Adrenal gland (tissue), 19 donors: ENCODE measurements around the gene RIN1. TPM values are rescaled to one million over a fixed set of nuclear protein-coding genes. Genes with fewer than 3 reads are reported as not detected.
A peak's percentile ranks its signal among the peaks of the same experiment; 100 is the strongest.
"Not testable (repeated sequence)": the region's sequence is repeated elsewhere in the genome, so short reads cannot be mapped to it uniquely, and the experiment has no call there.

Experiments used
- DNase-seq, 7 donors: peaks; one replicate each; pipeline ENCODE4 v3.0.0-alpha.2; 2019 to 2020
- H3K27ac ChIP-seq, 5 donors: fragments of 200-600 bp; sonication (generic) in 4 of 5; 1 replicate in 3 of 5; 2 replicates in 2 of 5; pipeline versions ENCODE4 v1.5.1 to v1.8.0; 2016 to 2020; ENCODE audit warnings: mild to moderate bottlenecking in 1 of 5
- H3K27me3 ChIP-seq: fragments of 200-600 bp; 2 replicates; pipeline ENCODE4 v1.8.0; 2021
- H3K36me3 ChIP-seq, 2 donors: fragments of 200-600 bp; replicated peaks in 1 of 2; 1 replicate in 1 of 2; 2 replicates in 1 of 2; pipeline versions ENCODE4 v1.5.1 to v1.8.0; 2018 to 2022
- H3K4me1 ChIP-seq, 2 donors: fragments of 200-600 bp; replicated peaks in 1 of 2; 1 replicate in 1 of 2; 2 replicates in 1 of 2; pipeline versions ENCODE4 v1.5.1 to v1.8.0; 2018 to 2021
- H3K4me3 ChIP-seq, 4 donors: fragments of 200-600 bp; sonication (generic) in 3 of 4; one replicate each; pipeline ENCODE4 v1.5.1; 2016 to 2018
- H3K9me3 ChIP-seq, 3 donors: fragments of 200-600 bp; sonication (generic) in 1 of 3; replicated peaks in 1 of 3; 1 replicate in 2 of 3; 2 replicates in 1 of 3; pipeline versions ENCODE4 v1.5.1 to v1.8.0; 2016 to 2021
- POLR2A ChIP-seq, 2 donors: fragments of 450-650 bp; IDR thresholded peaks; one replicate each; pipeline ENCODE4 v1.6.1; 2017; ENCODE audit warnings: antibody characterized with exemption in 2 of 2, mild to moderate bottlenecking in 2 of 2, moderate library complexity in 1 of 2
- WGBS, 4 donors: extraction: QIAGEN DNeasy Blood & Tissue Kit in 2 of 4; methylation state at CpG; one replicate each; pipeline versions ENCODE4 v1.1.5 to v1.1.7; 2013 to 2017; 5-methylcytosine and 5-hydroxymethylcytosine counted together
- intact Hi-C, 2 donors: fragments of 100-400 bp; cut with DNase I; formaldehyde crosslinking; loops; one replicate each; pipeline versions ENCODE4 v1.14.1 to v1.15.0; 2022 to 2023
- long read RNA-seq, 10 donors: library from polyadenylated mRNA in 3 of 10; unstranded in 2 of 10; stranded (forward) in 1 of 10; transcript quantifications; one replicate each; pipeline ENCODE4 v2.0.0 and lab custom pipeline, GENCODE V29; 2021 to 2026
- polyA plus RNA-seq, 3 donors: library from polyadenylated mRNA; stranded (reverse); fragments of 200-250 nt in 2 of 3; fragments of 350-450 nt in 1 of 3; fragmentation: Illumina TruSeq in 1 of 3; extraction: RNeasy Lipid Tissue Mini Kit (QIAGEN cat#74804) in 1 of 3; gene quantifications; one replicate each; pipeline ENCODE4 v1.2.3, GENCODE V29; 2013 to 2014
- total RNA-seq, 9 donors: library from RNA; depleted of rRNA in 4 of 9; stranded (reverse); fragments of >200 nt in 4 of 9; fragments of 120-200 nt in 1 of 9; fragmentation: NEBNext Ultra II Directional in 1 of 9; extraction: Animal tissue kit (Norgen Biotek cat#: 25700) in 1 of 9; gene quantifications; one replicate each; pipeline versions ENCODE4 v1.1.0 to v1.2.4, GENCODE V29; 2013 to 2023
- TF ChIP-seq, protein P1 (sequence below), 6 experiments: fragments of 450-650 bp in 4 of 6; fragments of 200-600 bp in 2 of 6; sonication (generic) in 1 of 6; IDR thresholded peaks; 1 replicate in 5 of 6; 2 replicates in 1 of 6; pipeline versions ENCODE4 v1.5.1 to v1.8.0; 2016 to 2021; ENCODE audit warnings: antibody characterized with exemption in 6 of 6, mild to moderate bottlenecking in 2 of 6, moderate library complexity in 1 of 6
- donor health status: healthy with polysubstance abuse.
- donor health status: Bipolar disorder and iron deficiency.
- donor health status: DM: yes; HTN: yes; CAD: no.
- donor health status: DM: no; HTN: no; CAD: no.
- donor health status: DM: no; HTN: no; CAD: no.
- donor health status: DM: yes; HTN: yes; CAD: no.

The RIN1 gene, protein sequence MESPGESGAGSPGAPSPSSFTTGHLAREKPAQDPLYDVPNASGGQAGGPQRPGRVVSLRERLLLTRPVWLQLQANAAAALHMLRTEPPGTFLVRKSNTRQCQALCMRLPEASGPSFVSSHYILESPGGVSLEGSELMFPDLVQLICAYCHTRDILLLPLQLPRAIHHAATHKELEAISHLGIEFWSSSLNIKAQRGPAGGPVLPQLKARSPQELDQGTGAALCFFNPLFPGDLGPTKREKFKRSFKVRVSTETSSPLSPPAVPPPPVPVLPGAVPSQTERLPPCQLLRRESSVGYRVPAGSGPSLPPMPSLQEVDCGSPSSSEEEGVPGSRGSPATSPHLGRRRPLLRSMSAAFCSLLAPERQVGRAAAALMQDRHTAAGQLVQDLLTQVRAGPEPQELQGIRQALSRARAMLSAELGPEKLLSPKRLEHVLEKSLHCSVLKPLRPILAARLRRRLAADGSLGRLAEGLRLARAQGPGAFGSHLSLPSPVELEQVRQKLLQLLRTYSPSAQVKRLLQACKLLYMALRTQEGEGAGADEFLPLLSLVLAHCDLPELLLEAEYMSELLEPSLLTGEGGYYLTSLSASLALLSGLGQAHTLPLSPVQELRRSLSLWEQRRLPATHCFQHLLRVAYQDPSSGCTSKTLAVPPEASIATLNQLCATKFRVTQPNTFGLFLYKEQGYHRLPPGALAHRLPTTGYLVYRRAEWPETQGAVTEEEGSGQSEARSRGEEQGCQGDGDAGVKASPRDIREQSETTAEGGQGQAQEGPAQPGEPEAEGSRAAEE
- total RNA-seq = 10 to 100 TPM in 2 of 9 donors, 1 to 10 TPM in 7; 1.8 to 13.1 (median 6.3) TPM
- 10 to 100 TPM in 2 of 3 donors, 1 to 10 TPM in 1; 1.6 to 15.2 (median 10.9) TPM for polyA plus RNA-seq
- long read RNA-seq, donor 1 = 0 reads
- long read RNA-seq, donor 2 = 0 reads
- long read RNA-seq, donor 3 = 0 reads
- long read RNA-seq, donor 4, partial matches to known transcripts = 0 of 1 reads
- long read RNA-seq, donor 4, other reads (novel, unspliced or antisense) = 1 of 1 reads
- long read RNA-seq, donor 5, transcript RIN1-201 (10 exons, 2,693 nt) = major isoform, 12 of 19 reads
- long read RNA-seq, donor 5, partial matches to known transcripts = 1 of 19 reads
- long read RNA-seq, donor 5, other reads (novel, unspliced or antisense) = 6 of 19 reads
- long read RNA-seq, donor 6, partial matches to known transcripts = 0 of 1 reads
- long read RNA-seq, donor 6, other reads (novel, unspliced or antisense) = 0 of 1 reads
- long read RNA-seq, donor 7 = 0 reads
- long read RNA-seq, donor 8 = 0 reads
- long read RNA-seq, donor 9 = 0 reads
- long read RNA-seq, donor 10 = 0 reads

DNA sequence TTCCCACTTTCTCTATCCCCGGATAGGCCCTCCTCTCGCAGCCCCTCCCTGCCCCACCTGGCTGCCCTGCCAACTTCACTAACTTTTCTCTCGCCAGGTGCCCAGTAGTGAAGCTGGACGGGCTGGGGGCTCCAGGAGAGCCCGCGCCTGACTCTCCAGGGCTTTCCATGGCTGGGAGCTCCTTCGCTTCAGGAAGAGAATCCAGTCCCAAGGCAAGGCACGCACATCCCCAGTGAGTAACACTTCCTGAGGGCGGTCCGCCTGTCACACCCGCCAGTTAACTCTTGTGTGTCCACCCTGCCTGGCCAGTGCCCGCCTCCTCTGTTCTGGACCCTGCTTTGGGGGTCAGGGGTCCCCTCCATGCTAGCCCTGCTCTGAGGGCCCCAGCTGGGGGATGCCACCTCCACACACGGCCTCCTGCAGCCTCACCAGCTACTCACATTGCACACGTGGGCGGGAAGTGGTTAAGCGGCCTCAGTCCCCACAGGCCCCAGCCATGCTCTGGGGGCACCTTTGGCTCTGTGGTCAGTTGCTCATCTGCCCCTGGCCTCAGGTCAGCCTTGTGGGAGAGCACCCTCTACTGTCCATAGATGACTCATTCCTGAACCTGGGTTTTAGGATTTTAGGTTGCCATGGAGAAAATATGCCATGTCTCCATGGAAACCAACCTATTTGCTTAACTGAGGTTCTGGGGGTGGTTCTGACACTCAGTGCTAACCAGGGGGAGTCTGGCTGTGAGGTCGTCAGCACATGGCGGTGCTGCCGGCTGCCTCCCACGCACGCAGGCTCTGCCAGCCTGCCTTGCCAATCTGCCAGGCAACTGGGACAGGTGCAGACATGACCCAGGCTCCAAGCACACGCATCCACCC, at the start of gene RIN1:
Gene RIN1 (minus strand): TSS at position 201 of the 869 bp plus-strand sequence. CDS start 32 bp downstream, at position 169.
- Histone ChIP-seq H3K36me3 (peaks cover 0 to 35% of the 10 kb centered on the region in 2 donors), H3K4me3 (peak within 1 kb of the TSS in 3 of 4 donors; percentile 25 to 84 (median 54)), H3K4me1 (peaks cover 10 to 22% of the 10 kb centered on the region in 2 donors), H3K27ac (peak within 1 kb of the TSS in 4 of 5 donors; percentile 20 to 87 (median 58)), H3K27me3 (no peaks in the 10 kb centered on the region), H3K9me3 (no peaks in the 10 kb centered on the region)
- DNase-seq = peak; percentile 63 to 87 (median 81)
- WGBS, 4 donors = 4 to 10% (median 8%) methylated on average over 20 to 22 of the region's 22 CpGs; no CpG with 5 or more reads in 1 of the 4 donors
- TF ChIP-seq, protein P1, sequence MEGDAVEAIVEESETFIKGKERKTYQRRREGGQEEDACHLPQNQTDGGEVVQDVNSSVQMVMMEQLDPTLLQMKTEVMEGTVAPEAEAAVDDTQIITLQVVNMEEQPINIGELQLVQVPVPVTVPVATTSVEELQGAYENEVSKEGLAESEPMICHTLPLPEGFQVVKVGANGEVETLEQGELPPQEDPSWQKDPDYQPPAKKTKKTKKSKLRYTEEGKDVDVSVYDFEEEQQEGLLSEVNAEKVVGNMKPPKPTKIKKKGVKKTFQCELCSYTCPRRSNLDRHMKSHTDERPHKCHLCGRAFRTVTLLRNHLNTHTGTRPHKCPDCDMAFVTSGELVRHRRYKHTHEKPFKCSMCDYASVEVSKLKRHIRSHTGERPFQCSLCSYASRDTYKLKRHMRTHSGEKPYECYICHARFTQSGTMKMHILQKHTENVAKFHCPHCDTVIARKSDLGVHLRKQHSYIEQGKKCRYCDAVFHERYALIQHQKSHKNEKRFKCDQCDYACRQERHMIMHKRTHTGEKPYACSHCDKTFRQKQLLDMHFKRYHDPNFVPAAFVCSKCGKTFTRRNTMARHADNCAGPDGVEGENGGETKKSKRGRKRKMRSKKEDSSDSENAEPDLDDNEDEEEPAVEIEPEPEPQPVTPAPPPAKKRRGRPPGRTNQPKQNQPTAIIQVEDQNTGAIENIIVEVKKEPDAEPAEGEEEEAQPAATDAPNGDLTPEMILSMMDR (IDR thresholded peaks at IDR 0.05) = peak in 5 of 6 experiments; percentile 22 to 45 (median 29)
- TF ChIP-seq POLR2A (IDR thresholded peaks at IDR 0.05) = peak in 1 of 2 donors; percentile 49
- intact Hi-C loops = no loop called here

DNA sequence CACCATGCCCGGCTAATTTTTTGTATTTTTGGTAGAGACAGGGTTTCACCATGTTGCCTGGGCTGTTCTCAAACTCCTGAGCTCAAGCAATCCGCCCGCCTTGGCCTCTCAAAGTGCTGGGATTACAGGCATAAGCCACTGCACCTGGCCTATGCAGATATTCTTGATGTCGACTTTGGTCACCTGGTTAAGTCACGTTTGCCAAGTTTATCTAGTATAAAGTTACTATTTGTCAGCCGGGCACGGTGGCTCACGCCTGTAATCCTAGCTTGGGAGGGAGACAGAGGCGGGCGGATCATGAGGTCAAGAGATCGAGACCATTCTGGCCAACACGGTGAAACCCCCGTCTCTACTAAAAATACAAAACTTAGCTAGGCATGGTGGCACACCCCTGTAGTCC, 48.1 kb upstream of the RIN1 start:
- H3K27ac ChIP-seq, intact Hi-C loops, H3K36me3 ChIP-seq, DNase-seq, H3K9me3 ChIP-seq, H3K27me3 ChIP-seq, H3K4me3 ChIP-seq, H3K4me1 ChIP-seq: not testable (repeated sequence)
- 69 to 84% (median 80%) methylated on average over 7 to 13 of the region's 13 CpGs for WGBS, 4 donors

DNA sequence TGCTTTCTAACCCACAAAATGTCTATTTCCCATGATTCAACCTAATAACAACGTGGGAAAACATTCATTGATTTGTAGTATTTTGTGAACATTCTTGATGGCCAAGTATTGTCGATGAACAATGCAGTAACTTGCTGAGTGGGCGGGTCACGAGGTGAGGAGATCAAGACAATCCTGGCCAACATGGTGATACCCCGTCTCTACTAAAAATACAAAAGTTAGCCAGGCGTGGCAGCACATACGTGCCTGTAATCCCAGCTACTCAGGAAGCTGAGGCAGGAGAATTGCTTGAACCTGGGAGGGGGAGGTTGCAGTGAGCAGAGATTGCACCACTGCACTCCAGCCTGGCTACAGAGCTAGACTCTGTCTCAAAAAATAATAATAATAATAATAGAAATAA, 44.0 kb upstream of the RIN1 start:
- 20 to 25% (median 21%) methylated on average over 7 of the region's 7 CpGs for WGBS, 4 donors
- H3K27ac ChIP-seq, intact Hi-C loops, H3K36me3 ChIP-seq, H3K9me3 ChIP-seq, H3K4me3 ChIP-seq, H3K27me3 ChIP-seq, H3K4me1 ChIP-seq, DNase-seq: not testable (repeated sequence)

DNA sequence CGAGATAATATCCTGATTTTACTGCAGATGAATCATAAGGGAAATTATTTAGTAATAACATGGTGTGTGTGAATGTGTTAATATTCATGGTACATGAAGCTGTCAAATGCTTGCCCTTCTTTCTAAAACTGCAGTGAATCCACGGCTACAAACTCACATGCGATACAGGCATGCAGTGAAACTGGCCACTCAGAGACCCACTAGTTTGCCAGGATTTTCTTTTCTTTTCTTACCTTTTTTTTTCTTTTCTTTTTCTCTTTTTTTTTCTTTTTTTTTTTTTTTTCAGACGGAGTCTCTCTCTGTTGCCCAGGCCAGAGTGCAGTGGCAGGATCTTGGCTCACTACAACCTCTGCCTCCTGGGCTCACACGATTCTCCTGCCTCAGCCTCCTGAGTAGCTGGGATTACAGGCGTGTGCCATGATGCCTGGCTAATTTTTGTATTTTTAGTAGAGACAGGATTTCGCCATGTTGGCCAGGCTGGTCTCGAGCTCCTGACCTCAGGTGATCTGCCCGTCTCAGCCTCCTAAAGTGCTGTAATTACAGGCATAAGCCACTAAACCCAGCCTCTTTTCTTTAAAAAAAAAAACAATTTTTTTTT, 37.6 kb upstream of the RIN1 start:
- H3K27me3 ChIP-seq = peaks cover 12% of the 10 kb centered on the region
- WGBS, 4 donors = 70 to 79% (median 77%) methylated on average over 9 of the region's 9 CpGs
- intact Hi-C loops, H3K4me3 ChIP-seq, H3K9me3 ChIP-seq, H3K36me3 ChIP-seq, H3K27ac ChIP-seq, DNase-seq: not testable (repeated sequence)
- H3K4me1 ChIP-seq = peaks cover 5 to 21% of the 10 kb centered on the region in 2 donors
